Parathyroid adenoma (tissue), 2 donors: ENCODE results near the gene FMNL1.

Experiments used
- H2AFZ ChIP-seq: fragments of 300-600 bp; sonication (generic); one replicate; pipeline ENCODE4 v1.7.0; 2017; ENCODE audit warnings: antibody characterized with exemption, mild to moderate bottlenecking
- H3K27ac ChIP-seq: fragments of 300-600 bp; sonication (generic); one replicate; pipeline ENCODE4 v1.7.0; 2017
- H3K27me3 ChIP-seq: fragments of 300-600 bp; sonication (generic); one replicate; pipeline ENCODE4 v1.7.0; 2017; ENCODE audit warnings: low read length; ENCODE audit not compliant: control insufficient read depth, insufficient read depth
- H3K36me3 ChIP-seq: fragments of 300-600 bp; sonication (generic); one replicate; pipeline ENCODE4 v1.7.0; 2017; ENCODE audit warnings: low read length; ENCODE audit not compliant: control insufficient read depth, insufficient read depth
- H3K4me1 ChIP-seq: fragments of 300-600 bp; sonication (generic); one replicate; pipeline ENCODE4 v1.7.0; 2017; ENCODE audit warnings: control low read depth
- H3K4me2 ChIP-seq: fragments of 300-600 bp; sonication (generic); one replicate; pipeline ENCODE4 v1.7.0; 2017; ENCODE audit warnings: low read length
- H3K4me3 ChIP-seq: fragments of 300-600 bp; sonication (generic); one replicate; pipeline ENCODE4 v1.7.0; 2017; ENCODE audit warnings: low read depth, low read length
- H3K79me2 ChIP-seq: fragments of 300-600 bp; sonication (generic); one replicate; pipeline ENCODE4 v1.7.0; 2017; ENCODE audit warnings: control low read depth
- H3K9ac ChIP-seq: fragments of 300-600 bp; sonication (generic); one replicate; pipeline ENCODE4 v1.7.0; 2017; ENCODE audit warnings: mild to moderate bottlenecking
- H3K9me3 ChIP-seq: fragments of 300-600 bp; sonication (generic); one replicate; pipeline ENCODE4 v1.7.0; 2017; ENCODE audit warnings: low read length; ENCODE audit not compliant: control insufficient read depth
- TF ChIP-seq, protein P1 (sequence below): fragments of 300-600 bp; sonication (generic); IDR thresholded peaks from one replicate; pipeline ENCODE4 v1.7.0; 2017; ENCODE audit warnings: antibody characterized with exemption, mild to moderate bottlenecking
- donor health status: primary hyperparathyroidism.

The FMNL1 gene

DNA sequence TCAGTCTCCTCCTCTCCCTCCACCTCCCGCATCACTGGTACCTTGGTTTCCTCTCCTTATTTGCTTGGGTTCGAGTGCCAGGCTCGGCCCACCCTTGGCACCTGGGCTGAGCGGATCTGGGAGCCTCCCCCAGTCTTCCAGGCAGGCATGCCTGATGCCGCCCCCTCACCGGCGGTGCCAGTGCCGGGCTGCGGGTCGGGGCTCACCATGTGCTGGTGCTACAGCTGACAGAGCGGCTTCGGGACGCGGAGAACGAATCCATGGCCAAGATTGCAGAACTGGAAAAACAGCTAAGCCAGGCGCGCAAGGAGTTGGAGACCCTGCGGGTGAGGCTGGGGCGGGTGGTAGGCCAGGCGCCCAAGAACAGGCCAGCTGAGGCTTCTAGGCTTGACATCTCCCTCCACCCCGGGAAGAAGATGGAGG is 19.2 kb downstream of the FMNL1 start:
- Histone ChIP-seq H3K4me3 (peak overlapping the region; percentile 64), H3K9ac (peak overlapping the region; percentile 23), H2AFZ (peak overlapping the region; percentile 93), H3K79me2 (no peaks in the 10 kb centered on the region), H3K4me2 (peak overlapping the region; percentile 91), H3K9me3 (no peaks in the 10 kb centered on the region), H3K27ac (peak overlapping the region; percentile 46), H3K36me3 (no peaks in the 10 kb centered on the region), H3K4me1 (no peaks in the 10 kb centered on the region), H3K27me3 (no peaks in the 10 kb centered on the region)
- TF ChIP-seq, protein P1, sequence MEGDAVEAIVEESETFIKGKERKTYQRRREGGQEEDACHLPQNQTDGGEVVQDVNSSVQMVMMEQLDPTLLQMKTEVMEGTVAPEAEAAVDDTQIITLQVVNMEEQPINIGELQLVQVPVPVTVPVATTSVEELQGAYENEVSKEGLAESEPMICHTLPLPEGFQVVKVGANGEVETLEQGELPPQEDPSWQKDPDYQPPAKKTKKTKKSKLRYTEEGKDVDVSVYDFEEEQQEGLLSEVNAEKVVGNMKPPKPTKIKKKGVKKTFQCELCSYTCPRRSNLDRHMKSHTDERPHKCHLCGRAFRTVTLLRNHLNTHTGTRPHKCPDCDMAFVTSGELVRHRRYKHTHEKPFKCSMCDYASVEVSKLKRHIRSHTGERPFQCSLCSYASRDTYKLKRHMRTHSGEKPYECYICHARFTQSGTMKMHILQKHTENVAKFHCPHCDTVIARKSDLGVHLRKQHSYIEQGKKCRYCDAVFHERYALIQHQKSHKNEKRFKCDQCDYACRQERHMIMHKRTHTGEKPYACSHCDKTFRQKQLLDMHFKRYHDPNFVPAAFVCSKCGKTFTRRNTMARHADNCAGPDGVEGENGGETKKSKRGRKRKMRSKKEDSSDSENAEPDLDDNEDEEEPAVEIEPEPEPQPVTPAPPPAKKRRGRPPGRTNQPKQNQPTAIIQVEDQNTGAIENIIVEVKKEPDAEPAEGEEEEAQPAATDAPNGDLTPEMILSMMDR: no peak

DNA sequence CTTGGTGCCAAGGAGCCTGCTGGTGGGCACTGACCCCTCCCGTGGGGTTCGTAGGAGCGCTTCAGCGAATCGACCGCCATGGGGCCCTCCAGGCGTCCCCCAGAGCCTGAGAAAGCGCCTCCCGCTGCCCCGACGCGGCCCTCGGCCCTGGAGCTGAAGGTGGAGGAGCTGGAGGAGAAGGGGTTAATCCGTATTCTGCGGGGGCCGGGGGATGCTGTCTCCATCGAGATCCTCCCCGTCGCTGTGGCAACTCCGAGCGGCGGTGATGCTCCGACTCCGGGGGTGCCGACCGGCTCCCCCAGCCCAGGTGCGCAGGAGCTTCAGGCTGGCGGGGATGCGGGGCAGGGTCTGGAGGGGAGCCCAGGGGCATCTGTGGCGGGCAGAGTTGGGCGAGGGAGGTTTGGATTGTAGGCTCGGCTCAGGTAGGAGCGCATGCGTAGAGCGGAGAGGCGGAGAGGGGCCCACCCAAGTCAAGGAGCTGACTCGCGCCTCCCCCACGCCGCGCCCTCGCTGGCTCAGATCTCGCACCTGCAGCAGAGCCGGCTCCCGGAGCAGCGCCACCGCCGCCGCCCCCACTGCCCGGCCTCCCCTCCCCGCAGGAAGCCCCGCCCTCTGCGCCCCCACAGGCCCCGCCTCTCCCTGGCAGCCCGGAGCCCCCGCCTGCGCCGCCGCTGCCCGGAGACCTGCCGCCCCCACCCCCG is 19.8 kb downstream of the FMNL1 start:
- H3K4me1 ChIP-seq: peaks cover 2% of the 10 kb centered on the region
- no peaks in the 10 kb centered on the region for H3K79me2 ChIP-seq
- H3K27ac ChIP-seq: peak overlapping the region; percentile 46
- H3K27me3 ChIP-seq: no peaks in the 10 kb centered on the region
- peak overlapping the region; percentile 91 for H3K4me2 ChIP-seq
- no peaks in the 10 kb centered on the region for H3K9me3 ChIP-seq
- TF ChIP-seq, protein P1: no peak
- H3K36me3 ChIP-seq: no peaks in the 10 kb centered on the region
- H3K9ac ChIP-seq: peak overlapping the region; percentile 23
- peak overlapping the region; percentile 64 for H3K4me3 ChIP-seq
- H2AFZ ChIP-seq: peak overlapping the region; percentile 93

DNA sequence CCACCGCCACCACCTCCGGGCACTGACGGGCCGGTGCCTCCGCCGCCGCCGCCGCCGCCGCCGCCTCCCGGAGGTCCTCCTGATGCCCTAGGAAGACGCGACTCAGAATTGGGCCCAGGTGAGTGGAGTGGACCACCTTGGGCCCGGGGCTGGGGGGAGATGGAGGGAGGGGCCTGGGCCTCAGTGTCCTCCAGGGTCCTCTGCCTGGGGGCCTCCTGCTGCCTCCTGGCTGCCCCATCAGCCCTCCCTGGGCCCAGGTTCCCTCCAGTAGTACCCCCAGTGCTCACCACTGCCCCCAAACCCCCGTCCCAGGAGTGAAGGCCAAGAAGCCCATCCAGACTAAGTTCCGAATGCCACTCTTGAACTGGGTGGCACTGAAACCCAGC is 20.3 kb downstream of the FMNL1 start:
- TF ChIP-seq, protein P1: no peak
- H3K79me2 ChIP-seq: no peaks in the 10 kb centered on the region
- H3K27ac ChIP-seq: peak overlapping the region; percentile 53
- H3K27me3 ChIP-seq: no peaks in the 10 kb centered on the region
- H3K36me3 ChIP-seq: no peaks in the 10 kb centered on the region
- H3K9me3 ChIP-seq: no peaks in the 10 kb centered on the region
- peak overlapping the region; percentile 77 for H2AFZ ChIP-seq
- H3K4me2 ChIP-seq: peak overlapping the region; percentile 49
- peak overlapping the region; percentile 5 for H3K4me3 ChIP-seq
- no peak overlapping the region for H3K9ac ChIP-seq
- peaks cover 5% of the 10 kb centered on the region for H3K4me1 ChIP-seq

- Histone ChIP-seq H2AFZ (no peak overlapping the region), H3K9me3 (no peaks in the 10 kb centered on the region), H3K27me3 (no peaks in the 10 kb centered on the region), H3K9ac (no peak overlapping the region), H3K27ac (no peak overlapping the region), H3K36me3 (no peaks in the 10 kb centered on the region), H3K79me2 (no peaks in the 10 kb centered on the region), H3K4me1 (peaks cover 7% of the 10 kb centered on the region), H3K4me2 (no peak overlapping the region), H3K4me3 (no peak overlapping the region)
- TF ChIP-seq, protein P1: no peak
Measured at GRCh38 chr17:45243750-45244149, 22.1 kb downstream of the FMNL1 start.
